Spleen (tissue), 7 donors: Measurements from ENCODE around the gene KRT71.

Experiments used
- POLR2A ChIP-seq, 3 donors: fragments of 450-650 bp; IDR thresholded peaks; one replicate each; pipeline ENCODE4 v1.5.1; 2017; ENCODE audit warnings: antibody characterized with exemption in 3 of 3, mild to moderate bottlenecking in 1 of 3
- TF ChIP-seq, protein P1 (sequence below), 11 experiments: fragments of 200-600 bp in 7 of 11; fragments of 450-650 bp in 4 of 11; sonication (generic) in 4 of 11; IDR thresholded peaks in 8 of 11; conservative IDR thresholded peaks in 3 of 11; 1 replicate in 7 of 11; 2 replicates in 4 of 11; pipeline versions ENCODE4 v1.4.0 to v1.8.0; 2016 to 2021; ENCODE audit warnings: antibody characterized with exemption in 11 of 11, inconsistent platforms in 4 of 11, mild to moderate bottlenecking in 1 of 11
- donor health status: DM: no; HTN: no; CAD: no; lungs with moderate emphysema.
- donor health status: DM: no; HTN: no; CAD: no.
- donor health status: DM: no; HTN: no; CAD: no.

DNA sequence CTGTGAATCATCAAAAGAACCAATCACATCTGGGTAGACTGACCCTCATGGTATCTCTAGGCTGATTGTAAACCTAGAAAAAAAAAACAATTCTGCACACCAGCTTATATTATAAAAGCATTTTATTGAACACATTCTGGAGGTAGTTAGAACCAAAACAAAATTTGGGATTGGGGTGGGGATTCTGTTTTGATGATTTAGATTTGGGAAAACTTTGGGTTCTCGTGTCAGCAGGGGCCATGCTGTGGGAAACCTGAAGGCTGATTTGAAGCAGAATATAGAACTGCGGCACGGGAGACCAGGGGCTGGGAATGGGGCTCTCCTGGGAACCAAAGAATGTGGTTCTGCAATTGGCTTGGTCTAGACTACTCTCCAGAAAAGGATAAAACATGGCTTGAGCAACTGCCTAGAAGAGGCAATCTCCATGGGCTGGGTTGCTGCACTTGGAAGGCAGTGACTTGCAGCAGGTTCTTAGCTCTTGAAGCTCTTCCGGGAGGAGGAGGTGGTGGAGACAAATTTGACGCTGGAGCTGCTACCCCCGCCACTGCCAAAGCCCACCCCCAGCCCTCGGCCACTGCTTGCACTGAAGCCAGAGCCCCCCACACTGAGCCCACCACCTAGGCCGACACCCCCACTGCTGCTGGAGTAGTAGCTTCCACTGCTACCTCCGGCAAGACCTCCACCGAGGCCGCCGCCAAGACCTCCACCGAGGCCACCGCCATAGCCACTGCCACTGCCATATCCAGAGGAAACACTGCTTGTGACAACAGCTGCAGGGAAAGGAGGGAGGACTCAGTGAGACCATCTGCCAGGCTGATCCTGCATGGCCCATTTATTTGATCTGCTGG lies 38.2 kb downstream of the KRT71 start:
- TF ChIP-seq POLR2A (IDR thresholded peaks at IDR 0.05) = no peak
- TF ChIP-seq, protein P1, sequence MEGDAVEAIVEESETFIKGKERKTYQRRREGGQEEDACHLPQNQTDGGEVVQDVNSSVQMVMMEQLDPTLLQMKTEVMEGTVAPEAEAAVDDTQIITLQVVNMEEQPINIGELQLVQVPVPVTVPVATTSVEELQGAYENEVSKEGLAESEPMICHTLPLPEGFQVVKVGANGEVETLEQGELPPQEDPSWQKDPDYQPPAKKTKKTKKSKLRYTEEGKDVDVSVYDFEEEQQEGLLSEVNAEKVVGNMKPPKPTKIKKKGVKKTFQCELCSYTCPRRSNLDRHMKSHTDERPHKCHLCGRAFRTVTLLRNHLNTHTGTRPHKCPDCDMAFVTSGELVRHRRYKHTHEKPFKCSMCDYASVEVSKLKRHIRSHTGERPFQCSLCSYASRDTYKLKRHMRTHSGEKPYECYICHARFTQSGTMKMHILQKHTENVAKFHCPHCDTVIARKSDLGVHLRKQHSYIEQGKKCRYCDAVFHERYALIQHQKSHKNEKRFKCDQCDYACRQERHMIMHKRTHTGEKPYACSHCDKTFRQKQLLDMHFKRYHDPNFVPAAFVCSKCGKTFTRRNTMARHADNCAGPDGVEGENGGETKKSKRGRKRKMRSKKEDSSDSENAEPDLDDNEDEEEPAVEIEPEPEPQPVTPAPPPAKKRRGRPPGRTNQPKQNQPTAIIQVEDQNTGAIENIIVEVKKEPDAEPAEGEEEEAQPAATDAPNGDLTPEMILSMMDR (IDR thresholded peaks at IDR 0.05 in 8 of 11, conservative IDR thresholded peaks at IDR 0.05 in 3 of 11) = no peak
